KMS-11 (cell line): ENCODE results near the gene BPIFB1.

Source experiments
- H2AFZ ChIP-seq: fragments of 200-600 bp; sonication (generic); 2 replicates; pipeline ENCODE4 v1.6.1; 2016; ENCODE audit warnings: antibody characterized with exemption, mixed run types, low read depth
- H3K27ac ChIP-seq: fragments of 200-600 bp; sonication (generic); 2 replicates; pipeline ENCODE4 v1.6.1; 2016; ENCODE audit warnings: mild to moderate bottlenecking, mixed run types
- H3K27me3 ChIP-seq: fragments of 200-600 bp; sonication (generic); 2 replicates; pipeline ENCODE4 v1.6.1; 2017; ENCODE audit warnings: mild to moderate bottlenecking, low read depth, mixed run types, moderate library complexity; ENCODE audit not compliant: insufficient read depth
- H3K36me3 ChIP-seq: fragments of 200-600 bp; sonication (generic); 2 replicates; pipeline ENCODE4 v1.6.1; 2017; ENCODE audit warnings: mild to moderate bottlenecking, mixed run types; ENCODE audit not compliant: insufficient read depth
- H3K4me1 ChIP-seq: fragments of 200-600 bp; sonication (generic); 2 replicates; pipeline ENCODE4 v1.6.1; 2016; ENCODE audit warnings: mild to moderate bottlenecking, low read depth, mixed run types; ENCODE audit not compliant: poor library complexity, severe bottlenecking
- H3K4me2 ChIP-seq: fragments of 200-600 bp; sonication (generic); 2 replicates; pipeline ENCODE4 v1.7.0; 2016; ENCODE audit warnings: mild to moderate bottlenecking, mixed run types
- H3K4me3 ChIP-seq: fragments of 200-600 bp; sonication (generic); IDR thresholded peaks from 2 replicates; pipeline ENCODE4 v1.6.1; 2017; ENCODE audit warnings: low read depth, low read length, mixed read lengths; ENCODE audit not compliant: insufficient read depth
- H3K79me2 ChIP-seq: fragments of 200-600 bp; sonication (generic); 2 replicates; pipeline ENCODE4 v1.6.1; 2016; ENCODE audit warnings: low read depth, mixed run types; ENCODE audit not compliant: insufficient read depth
- H3K9ac ChIP-seq: fragments of 200-600 bp; sonication (generic); 2 replicates; pipeline ENCODE4 v1.6.1; 2016; ENCODE audit warnings: mild to moderate bottlenecking, mixed run types
- H4K20me1 ChIP-seq: fragments of 200-600 bp; sonication (generic); 2 replicates; pipeline ENCODE4 v1.6.1; 2016; ENCODE audit warnings: mild to moderate bottlenecking, mixed run types; ENCODE audit not compliant: insufficient read depth
- CTCF ChIP-seq: fragments of 200-600 bp; sonication (generic); conservative IDR thresholded peaks from 2 replicates; pipeline ENCODE4 v1.6.1; 2017; ENCODE audit warnings: low read depth, mild to moderate bottlenecking, antibody characterized with exemption, low read length, moderate library complexity, mixed read lengths

Gene BPIFB1

GRCh38 chr20:33290852-33291251 is 7.8 kb downstream of the BPIFB1 start:
- no peaks in the 10 kb centered on the region for H3K4me1 ChIP-seq
- H3K36me3 ChIP-seq = no peaks in the 10 kb centered on the region
- no peaks in the 10 kb centered on the region for H3K79me2 ChIP-seq
- H2AFZ ChIP-seq = no peak overlapping the region
- peaks cover 20% of the 10 kb centered on the region; the same call in 1 of the 2 replicates for H3K27me3 ChIP-seq
- no peak overlapping the region for H3K9ac ChIP-seq
- H3K4me3 ChIP-seq = no peak overlapping the region
- H3K27ac ChIP-seq = no peak overlapping the region
- TF ChIP-seq CTCF = no peak
- no peaks in the 10 kb centered on the region for H4K20me1 ChIP-seq
- H3K4me2 ChIP-seq = no peak overlapping the region

DNA sequence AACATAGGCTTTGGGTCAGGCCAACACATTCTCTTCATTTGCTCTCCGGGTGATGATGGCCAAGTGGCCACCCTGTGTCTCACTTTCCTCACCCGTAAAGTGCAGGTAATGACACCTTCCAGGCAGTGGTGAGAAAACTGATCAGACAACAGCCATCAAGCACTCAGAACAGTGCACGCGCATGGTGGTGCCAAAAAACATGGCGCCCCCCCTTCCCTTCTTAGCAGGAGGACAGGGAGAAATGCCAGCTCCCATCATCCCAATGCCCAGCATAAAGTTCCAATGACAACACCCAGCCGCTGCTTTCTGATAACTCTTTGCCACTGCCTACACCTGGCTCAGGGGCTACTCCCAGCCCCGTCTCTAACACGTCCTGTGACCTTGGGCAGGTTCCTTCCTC is 8.4 kb downstream of the BPIFB1 start:
- H3K27me3 ChIP-seq = peaks cover 19% of the 10 kb centered on the region
- no peak overlapping the region for H3K4me2 ChIP-seq
- TF ChIP-seq CTCF = no peak
- H3K36me3 ChIP-seq = no peaks in the 10 kb centered on the region
- H3K27ac ChIP-seq = no peak overlapping the region
- H3K4me3 ChIP-seq = no peak overlapping the region
- H3K4me1 ChIP-seq = no peaks in the 10 kb centered on the region
- no peak overlapping the region for H2AFZ ChIP-seq
- H4K20me1 ChIP-seq = no peaks in the 10 kb centered on the region
- no peak overlapping the region for H3K9ac ChIP-seq
- H3K79me2 ChIP-seq = no peaks in the 10 kb centered on the region

DNA sequence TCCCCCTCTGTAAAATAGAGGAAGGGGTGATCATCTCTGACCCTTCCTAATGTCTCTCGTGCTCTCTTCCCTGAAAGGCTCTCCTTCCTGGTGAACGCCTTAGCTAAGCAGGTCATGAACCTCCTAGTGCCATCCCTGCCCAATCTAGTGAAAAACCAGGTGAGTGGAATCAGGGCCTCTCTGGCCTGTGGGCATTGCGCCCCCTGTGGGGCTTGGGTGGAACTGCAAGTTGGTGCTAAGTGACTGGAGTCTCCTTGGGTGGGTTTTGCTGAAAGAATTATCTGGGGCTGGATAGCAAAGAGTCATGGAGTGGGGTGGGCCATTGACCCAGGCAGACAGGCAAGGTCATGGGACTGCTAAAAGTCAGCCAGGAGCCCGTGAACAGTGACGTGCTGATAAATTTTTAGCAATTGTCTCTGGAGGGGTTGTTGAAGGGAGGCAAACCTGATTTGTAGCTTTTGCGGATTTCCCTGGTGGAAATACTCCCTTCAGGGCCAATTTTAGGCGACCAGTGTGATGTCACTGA is 8.9 kb downstream of the BPIFB1 start:
- Histone ChIP-seq H3K79me2 (no peaks in the 10 kb centered on the region), H3K36me3 (no peaks in the 10 kb centered on the region), H3K4me3 (no peak overlapping the region), H3K4me1 (no peaks in the 10 kb centered on the region), H3K27me3 (peaks cover 14% of the 10 kb centered on the region), H3K27ac (no peak overlapping the region), H2AFZ (no peak overlapping the region), H3K4me2 (no peak overlapping the region), H4K20me1 (no peaks in the 10 kb centered on the region), H3K9ac (no peak overlapping the region)
- peak; percentile 100 for TF ChIP-seq CTCF

DNA sequence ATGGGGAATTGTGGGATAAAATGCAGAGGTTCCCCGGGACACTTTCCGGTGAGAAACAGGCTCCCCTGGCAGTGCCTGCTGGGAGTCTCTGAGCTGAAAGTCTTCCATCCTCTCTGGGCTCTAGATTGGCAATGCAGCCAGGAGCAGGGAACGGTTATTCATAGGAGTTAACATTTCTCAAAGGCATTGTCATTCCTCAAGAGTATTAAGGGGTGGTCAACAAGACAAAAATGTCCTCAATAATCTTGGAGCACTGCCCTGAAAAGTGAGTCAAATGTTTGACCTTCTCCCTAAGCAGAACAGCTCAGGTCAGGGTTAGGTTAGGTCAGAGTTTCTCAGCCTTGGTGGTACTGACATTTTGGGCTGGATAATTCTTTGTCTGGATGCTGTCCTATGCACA is 13.2 kb downstream of the BPIFB1 start:
- Histone ChIP-seq H3K36me3 (no peaks in the 10 kb centered on the region), H3K9ac (no peak overlapping the region), H3K4me2 (no peak overlapping the region), H2AFZ (no peak overlapping the region), H3K4me3 (no peak overlapping the region), H4K20me1 (no peaks in the 10 kb centered on the region), H3K4me1 (no peaks in the 10 kb centered on the region), H3K27ac (no peak overlapping the region), H3K79me2 (no peaks in the 10 kb centered on the region), H3K27me3 (peaks cover 3% of the 10 kb centered on the region)
- TF ChIP-seq CTCF = no peak
